CD14-positive monocyte (primary cell): Measurements from ENCODE around the gene TAF4. TPM values are rescaled to one million over a fixed set of nuclear protein-coding genes. Genes with fewer than 3 reads are reported as not detected.

Experiments used
- DNase-seq, 3 donors: peaks; one replicate each; pipeline ENCODE4 v3.0.0-alpha.2; 2011 to 2022
- H2AFZ ChIP-seq: 2 replicates; pipeline ENCODE4 v1.6.0; 2012; ENCODE audit warnings: mild to moderate bottlenecking, low read depth, low read length, inconsistent platforms; ENCODE audit not compliant: insufficient read depth, poor library complexity, severe bottlenecking
- H3K27ac ChIP-seq, 2 donors: 1 replicate in 1 of 2; 2 replicates in 1 of 2; pipeline ENCODE4 v1.5.1; 2012 to 2013; ENCODE audit warnings: low read length in 2 of 2, control low read depth in 1 of 2, inconsistent platforms in 1 of 2, low read depth in 1 of 2, mild to moderate bottlenecking in 1 of 2
- H3K27me3 ChIP-seq, 2 donors: one replicate each; pipeline versions ENCODE4 v1.6.0 to v1.6.1; 2011 to 2013; ENCODE audit warnings: low read length in 2 of 2; ENCODE audit not compliant: control insufficient read depth in 2 of 2, insufficient read depth in 2 of 2
- H3K36me3 ChIP-seq, 2 donors: replicated peaks in 1 of 2; 1 replicate in 1 of 2; 2 replicates in 1 of 2; pipeline versions ENCODE4 v1.5.1 to v1.6.1; 2012 to 2013; ENCODE audit warnings: low read length in 2 of 2, control low read depth in 1 of 2, inconsistent platforms in 1 of 2, mild to moderate bottlenecking in 1 of 2; ENCODE audit not compliant: insufficient read depth in 2 of 2, control insufficient read depth in 1 of 2
- H3K4me1 ChIP-seq, 2 donors: 1 replicate in 1 of 2; 2 replicates in 1 of 2; pipeline versions ENCODE4 v1.5.1 to v1.6.1; 2012 to 2013; ENCODE audit warnings: low read length in 2 of 2, control low read depth in 1 of 2, inconsistent platforms in 1 of 2, mild to moderate bottlenecking in 1 of 2, moderate library complexity in 1 of 2; ENCODE audit not compliant: insufficient read depth in 2 of 2, control insufficient read depth in 1 of 2
- H3K4me2 ChIP-seq: replicated peaks from 2 replicates; pipeline ENCODE3; 2012; ENCODE audit warnings: low read length, moderate library complexity, mild to moderate bottlenecking; ENCODE audit not compliant: poor library complexity, severe bottlenecking; ENCODE audit errors: extremely low read depth
- H3K4me3 ChIP-seq, 3 experiments: fragments of 200-600 bp in 1 of 3; sonication (generic) in 1 of 3; replicated peaks in 1 of 3; 1 replicate in 2 of 3; 2 replicates in 1 of 3; pipeline ENCODE4 v1.5.1; 2011 to 2013; ENCODE audit warnings: low read length in 3 of 3, mild to moderate bottlenecking in 3 of 3, control low read depth in 2 of 3, low read depth in 2 of 3, inconsistent platforms in 1 of 3, moderate library complexity in 1 of 3
- H3K79me2 ChIP-seq: 2 replicates; pipeline ENCODE4 v1.6.0; 2012; ENCODE audit warnings: mild to moderate bottlenecking, control low read depth, inconsistent platforms, low read length, moderate library complexity; ENCODE audit not compliant: insufficient read depth
- H3K9ac ChIP-seq: 2 replicates; pipeline ENCODE4 v1.6.0; 2017; ENCODE audit warnings: low read length, mild to moderate bottlenecking; ENCODE audit not compliant: insufficient read depth, poor library complexity, severe bottlenecking
- H3K9me3 ChIP-seq, 2 donors: replicated peaks in 1 of 2; 1 replicate in 1 of 2; 2 replicates in 1 of 2; pipeline versions ENCODE4 v1.5.1 to v1.6.1; 2012 to 2013; ENCODE audit warnings: low read length in 2 of 2, control low read depth in 1 of 2; ENCODE audit not compliant: control insufficient read depth in 1 of 2, insufficient read depth in 1 of 2
- H4K20me1 ChIP-seq: 2 replicates; pipeline ENCODE4 v1.6.0; 2012; ENCODE audit warnings: mild to moderate bottlenecking, low read length, control low read depth, moderate library complexity; ENCODE audit not compliant: insufficient read depth
- H3K27ac Mint-ChIP-seq, 7 donors: one replicate each; pipeline ENCODE4 v1.8.0; 2020; ENCODE audit warnings: mild to moderate bottlenecking in 7 of 7, mixed read lengths in 7 of 7, moderate library complexity in 6 of 7, inconsistent platforms in 2 of 7
- H3K27me3 Mint-ChIP-seq, 3 donors: one replicate each; pipeline ENCODE4 v1.8.0; 2021 to 2022; ENCODE audit warnings: low read depth in 3 of 3, mild to moderate bottlenecking in 3 of 3, mixed read lengths in 3 of 3, moderate library complexity in 3 of 3, inconsistent platforms in 1 of 3
- H3K36me3 Mint-ChIP-seq, 2 donors: one replicate each; pipeline ENCODE4 v1.8.0; 2020; ENCODE audit warnings: mixed read lengths in 2 of 2, inconsistent platforms in 1 of 2, mild to moderate bottlenecking in 1 of 2
- H3K4me1 Mint-ChIP-seq: one replicate; pipeline ENCODE4 v1.8.0; 2020; ENCODE audit warnings: mild to moderate bottlenecking, mixed read lengths
- H3K4me3 Mint-ChIP-seq, 2 donors: one replicate each; pipeline ENCODE4 v1.8.0; 2020; ENCODE audit warnings: mild to moderate bottlenecking in 2 of 2, mixed read lengths in 2 of 2, moderate library complexity in 1 of 2
- H3K9me3 Mint-ChIP-seq, 7 donors: one replicate each; pipeline ENCODE4 v1.8.0; 2020 to 2022; ENCODE audit warnings: mixed read lengths in 7 of 7, mild to moderate bottlenecking in 6 of 7, moderate library complexity in 6 of 7, inconsistent platforms in 2 of 7
- CTCF ChIP-seq: fragments of 200-600 bp; IDR thresholded peaks from one replicate; pipeline ENCODE4 v1.8.0; 2022; ENCODE audit warnings: antibody characterized with exemption, mild to moderate bottlenecking
- WGBS: methylation state at CpG from one replicate; pipeline ENCODE4 v1.1.5; 2013; ENCODE audit warnings: missing lambda C conversion rate; ENCODE audit not compliant: insufficient coverage; 5-methylcytosine and 5-hydroxymethylcytosine counted together
- intact Hi-C, 2 donors: fragments of 100-400 bp; cut with micrococcal nuclease; formaldehyde crosslinking; loops; one replicate each; pipeline versions ENCODE4 v1.15.0 to v1.15.1; 2023
- polyA plus RNA-seq, 3 donors: library from polyadenylated mRNA; depleted of rRNA in 1 of 3; unstranded in 2 of 3; stranded (reverse) in 1 of 3; fragments of 300-500 nt in 2 of 3; fragments of >200 nt in 1 of 3; fragmentation: Illumina TruSeq in 2 of 3; gene quantifications; 1 replicate in 2 of 3; 2 replicates in 1 of 3; pipeline ENCODE4 v1.2.3, GENCODE V29; 2012 to 2021

Gene TAF4
- polyA plus RNA-seq, 3 donors: 0.48 to 14.9 (median 0.99) TPM

GRCh38 chr20:62055106-62055861 lies 10.4 kb downstream of the TAF4 start:
- Histone ChIP-seq H3K9ac (no peak overlapping the region), H3K27me3 (no peaks in the 10 kb centered on the region), H3K79me2 (peaks cover 81% of the 10 kb centered on the region), H3K4me1 (no peaks in the 10 kb centered on the region), H3K27ac (no peak overlapping the region), H3K9me3 (no peaks in the 10 kb centered on the region), H3K4me3 (no peak overlapping the region), H3K4me2 (no peak overlapping the region), H2AFZ (no peak overlapping the region), H3K36me3 (peaks cover 2 to 13% of the 10 kb centered on the region in 2 donors), H4K20me1 (peaks cover 88% of the 10 kb centered on the region)
- Mint-ChIP-seq H3K27ac (peak overlapping the region in 1 of 7 donors; percentile 63), H3K27me3 (peaks cover 0 to 1% (median 0%) of the 10 kb centered on the region in 3 donors), H3K36me3 (peaks cover 23 to 46% of the 10 kb centered on the region in 2 donors), H3K9me3 (peaks cover 0 to 3% (median 0%) of the 10 kb centered on the region in 7 donors), H3K4me1 (peaks cover 10% of the 10 kb centered on the region), H3K4me3 (no peak overlapping the region)
- WGBS: 98% methylated on average over 21 of the region's 21 CpGs
- no peak for DNase-seq
- intact Hi-C loops: no loop called here
- no peak for TF ChIP-seq CTCF

- Histone ChIP-seq H3K9ac (no peak overlapping the region), H3K27ac (no peak overlapping the region), H3K79me2 (peaks cover 81% of the 10 kb centered on the region), H3K9me3 (no peaks in the 10 kb centered on the region), H3K36me3 (peaks cover 2 to 13% of the 10 kb centered on the region in 2 donors), H4K20me1 (peaks cover 88% of the 10 kb centered on the region), H3K4me3 (no peak overlapping the region), H3K4me2 (no peak overlapping the region), H3K4me1 (no peaks in the 10 kb centered on the region), H3K27me3 (no peaks in the 10 kb centered on the region), H2AFZ (no peak overlapping the region)
- peaks cover 0 to 3% (median 0%) of the 10 kb centered on the region in 3 donors for H3K27me3 Mint-ChIP-seq
- intact Hi-C loops: no loop called here
- peaks cover 10% of the 10 kb centered on the region for H3K4me1 Mint-ChIP-seq
- DNase-seq: no peak
- H3K27ac Mint-ChIP-seq: peak overlapping the region in 1 of 7 donors; percentile 28
- no peak overlapping the region for H3K4me3 Mint-ChIP-seq
- TF ChIP-seq CTCF: no peak
- peaks cover 25 to 47% of the 10 kb centered on the region in 2 donors for H3K36me3 Mint-ChIP-seq
- WGBS: 98% methylated on average over 10 of the region's 12 CpGs
- H3K9me3 Mint-ChIP-seq: peaks cover 0 to 3% (median 0%) of the 10 kb centered on the region in 7 donors
Measured at GRCh38 chr20:62054451-62054953, 11.2 kb downstream of the TAF4 start.
